GM19351 (cell line): ENCODE results near the gene TRIP11.

Experiments used
- ATAC-seq: cut with Tn5 transposase; IDR thresholded peaks from one replicate; pipeline ENCODE4 v1.9.1; 2021; ENCODE audit warnings: mild to moderate bottlenecking, moderate library complexity; ENCODE audit not compliant: unreplicated experiment

TRIP11 gene

DNA sequence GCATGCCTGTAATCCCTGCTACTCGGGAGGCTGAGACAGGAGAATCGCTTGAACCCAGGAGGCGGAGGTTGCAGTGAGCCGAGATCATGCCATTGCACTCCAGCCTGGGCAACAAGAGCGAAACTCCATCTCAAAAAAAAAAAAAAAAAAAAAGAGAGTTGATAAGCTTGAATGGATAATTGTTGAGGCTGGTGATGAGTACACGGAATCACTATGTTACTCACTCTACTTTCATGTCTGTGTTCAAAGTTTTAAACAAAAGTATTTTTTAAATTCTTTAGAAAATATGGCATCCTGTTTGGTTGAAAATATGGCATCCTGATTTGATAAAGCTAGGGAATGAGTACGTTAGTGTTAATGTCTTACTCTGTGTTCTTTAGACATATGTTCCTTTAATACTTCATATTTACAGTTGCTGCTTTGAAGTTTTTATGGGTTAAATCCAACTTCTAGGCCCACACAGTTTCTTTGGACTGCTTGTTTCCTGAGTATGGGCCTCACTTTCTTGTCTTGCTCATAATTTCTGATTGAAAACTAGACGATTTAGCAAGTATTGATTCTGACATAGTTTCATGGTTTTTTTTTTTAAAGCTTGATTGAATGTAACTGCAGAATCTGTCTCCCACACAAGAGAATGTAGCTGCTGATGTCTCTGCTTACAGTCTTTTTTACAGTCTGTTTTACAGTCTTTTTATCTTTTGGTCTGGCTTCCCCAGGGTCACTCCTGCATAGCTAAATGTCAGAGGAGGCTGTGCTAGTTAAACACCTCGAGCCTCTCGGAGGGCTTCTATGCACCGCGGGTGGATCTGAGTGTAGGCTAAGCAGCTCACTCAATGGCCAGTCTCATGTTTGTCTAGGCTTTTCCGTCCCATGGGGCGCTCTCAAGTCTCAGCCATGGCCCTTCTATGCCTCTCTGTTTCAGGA lies 78.3 kb downstream of the TRIP11 start:
- ATAC-seq = no peak

DNA sequence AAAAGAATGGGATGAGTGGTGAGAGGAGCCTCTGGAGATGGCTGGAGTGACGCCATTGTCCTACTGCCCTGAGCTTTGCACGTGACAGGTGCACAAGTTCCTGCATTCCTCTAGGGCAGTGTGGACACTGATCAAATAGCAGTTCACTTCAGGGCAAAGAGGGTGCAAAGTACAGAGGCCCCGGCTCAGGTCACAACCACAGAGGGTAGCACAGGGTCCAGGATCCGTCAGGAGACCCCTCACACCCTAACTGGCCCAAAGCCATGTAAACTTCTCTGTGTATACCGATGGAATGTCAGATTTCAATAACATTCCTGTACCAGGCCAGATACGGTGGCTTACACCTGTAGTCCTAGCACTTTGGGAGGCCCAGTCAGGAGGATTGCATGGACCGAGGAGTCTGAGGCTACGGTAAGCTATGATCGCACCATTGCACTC lies 82.0 kb downstream of the TRIP11 start:
- no peak for ATAC-seq

DNA sequence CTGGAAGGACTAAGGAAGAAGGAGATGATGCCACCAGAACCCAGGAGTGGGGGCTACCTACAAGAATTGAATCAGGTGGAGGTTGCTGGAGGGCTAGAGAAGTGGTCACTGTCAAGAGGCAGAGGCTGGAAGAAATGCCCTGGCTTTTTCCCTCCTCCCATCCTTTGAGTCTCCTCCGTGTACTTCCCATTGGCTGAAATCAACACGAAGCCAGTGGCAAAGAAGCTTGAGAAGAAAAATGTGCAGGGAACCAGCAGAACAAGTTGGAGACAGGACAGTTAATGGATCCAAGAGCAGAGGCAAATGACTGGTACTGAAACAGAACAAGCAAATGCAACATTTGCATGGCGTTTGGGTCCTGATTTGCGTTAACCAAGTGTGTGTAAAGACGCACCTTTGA lies 83.2 kb downstream of the TRIP11 start:
- no peak for ATAC-seq

DNA sequence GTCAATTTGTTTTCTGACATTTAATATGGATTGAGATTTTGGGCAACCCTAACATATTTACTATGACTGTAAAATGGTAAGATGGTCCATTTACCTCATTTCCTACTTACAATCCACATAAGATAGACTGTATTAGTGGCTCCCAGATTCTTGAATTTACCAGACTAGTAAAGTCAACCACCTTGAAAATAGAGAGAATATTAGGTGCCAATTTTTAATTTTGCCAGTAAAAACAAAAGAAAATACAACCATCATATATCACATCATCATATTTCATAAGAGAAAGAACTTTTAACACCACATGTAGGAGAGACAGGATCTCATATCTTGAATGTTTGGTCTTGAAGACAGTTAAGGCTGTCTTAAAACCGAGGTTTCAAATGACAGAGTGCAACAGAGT lies 84.7 kb downstream of the TRIP11 start:
- ATAC-seq = no peak

DNA sequence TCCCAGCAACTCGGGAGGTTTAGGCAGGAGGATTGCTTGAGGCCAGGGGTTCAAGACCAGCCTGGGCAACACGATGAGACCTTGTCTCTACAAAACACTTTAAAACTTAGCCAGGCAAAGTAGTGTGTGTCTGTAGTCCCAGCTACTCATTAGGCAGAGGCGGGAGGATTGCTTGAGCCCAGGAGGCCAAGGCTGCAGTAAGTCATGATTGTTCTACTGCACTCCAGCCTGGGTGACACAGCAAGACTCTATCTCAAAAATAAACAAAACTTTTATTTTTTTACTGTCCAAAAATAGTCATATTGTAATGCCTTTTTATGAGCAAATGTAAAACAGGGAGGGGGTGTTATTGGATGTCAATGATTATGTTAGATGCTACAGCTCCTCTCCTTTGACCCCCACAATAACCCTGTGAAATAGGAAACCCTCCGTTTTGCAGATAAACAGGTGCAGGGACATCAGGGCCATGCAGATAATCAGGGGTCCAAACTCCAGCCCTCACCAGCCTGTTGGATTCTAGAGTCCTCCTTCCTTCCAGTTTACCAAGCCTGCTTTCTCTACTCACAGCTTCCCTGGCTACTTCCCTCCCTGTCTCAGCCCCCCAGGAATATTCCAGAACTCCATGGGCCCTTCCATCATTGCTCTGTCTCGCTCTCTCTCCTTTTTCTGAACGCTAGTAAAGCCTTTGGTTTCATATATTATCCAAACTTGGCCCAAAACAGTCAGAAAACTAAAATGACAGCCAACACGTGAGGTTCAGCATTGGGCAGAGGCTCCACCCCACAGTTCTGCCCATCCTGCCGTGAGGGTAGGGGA lies 86.5 kb downstream of the TRIP11 start:
- ATAC-seq = no peak

DNA sequence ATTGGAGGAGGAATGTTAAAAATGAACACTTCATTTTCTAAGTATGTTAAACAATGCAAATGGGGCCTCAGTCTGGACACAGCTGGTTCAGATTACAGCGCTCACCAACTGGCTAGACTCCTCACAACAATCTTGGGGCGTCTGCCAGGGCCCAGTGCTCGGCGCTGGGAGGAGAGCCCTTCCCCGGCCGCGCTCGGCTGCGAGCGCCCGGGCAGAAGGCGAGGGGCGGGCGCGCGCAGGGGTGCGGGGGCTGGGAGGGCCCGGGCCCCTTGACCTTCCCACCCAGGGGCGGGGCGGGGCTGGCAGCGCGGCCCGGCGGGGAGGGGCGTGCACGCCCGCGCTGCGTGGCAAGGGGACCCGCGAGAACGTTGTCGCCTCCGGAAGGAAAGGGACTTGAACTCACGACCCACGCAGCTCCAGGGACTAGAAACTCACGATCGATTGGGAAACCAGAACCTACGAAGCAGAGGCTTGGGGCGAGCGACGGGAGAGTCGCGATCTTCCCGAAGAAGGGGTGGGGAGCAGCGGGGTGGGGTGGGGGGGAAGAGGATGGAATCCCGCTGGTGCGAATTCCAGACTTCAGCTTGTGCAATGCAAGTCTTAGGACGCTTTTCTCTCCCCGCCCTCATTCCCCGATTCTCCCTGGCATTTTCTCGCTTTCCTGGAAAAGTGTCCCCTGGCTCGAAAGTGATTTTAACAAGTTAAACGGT lies 92.2 kb downstream of the TRIP11 start, which contains the start of gene FBLN5:
TSS of gene FBLN5 (minus strand) at position 220 of the 710 bp plus-strand sequence. CDS start 465 bp downstream, outside the sequence.
- ATAC-seq = no peak

DNA sequence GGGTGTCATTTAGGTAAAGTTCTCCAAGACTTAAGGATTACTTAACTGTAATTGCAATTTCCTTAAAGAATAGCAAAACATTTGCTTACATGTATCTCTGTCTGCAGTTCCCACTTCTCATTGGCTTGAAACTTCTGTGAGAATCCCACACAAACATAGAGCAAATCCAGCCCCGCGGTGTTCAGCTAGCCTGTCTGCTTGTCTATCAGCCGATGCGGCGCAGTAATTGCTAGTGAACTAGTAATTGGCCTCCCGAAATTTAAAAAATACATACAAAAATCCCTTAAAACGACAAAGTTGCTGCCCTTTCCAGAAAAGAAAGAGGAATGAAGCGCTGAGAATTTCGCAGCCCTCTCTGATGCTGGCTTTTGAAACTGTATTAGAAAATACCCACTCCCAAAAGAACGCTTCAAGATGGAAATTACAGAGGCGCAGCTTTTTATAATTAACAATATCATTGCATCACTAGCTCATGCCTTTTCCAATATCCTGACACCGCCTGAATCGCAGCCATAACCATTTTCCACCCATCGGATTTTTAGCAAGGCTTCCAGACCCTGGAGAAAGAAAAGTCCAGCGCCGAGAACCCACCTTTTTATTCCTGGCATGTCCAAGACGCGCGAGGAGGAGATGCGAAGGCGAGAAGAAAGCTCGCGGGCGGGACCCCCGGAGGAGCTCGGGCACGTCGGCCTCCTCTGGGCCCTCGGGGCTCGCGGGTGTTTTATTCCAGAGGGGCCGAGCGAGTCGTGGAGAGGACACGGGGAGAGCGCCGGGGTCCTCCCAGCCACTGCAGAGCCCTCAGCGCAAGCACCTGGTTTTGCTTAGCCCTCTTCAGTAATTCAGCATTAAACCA lies 93.0 kb downstream of the TRIP11 start:
- no peak for ATAC-seq

DNA sequence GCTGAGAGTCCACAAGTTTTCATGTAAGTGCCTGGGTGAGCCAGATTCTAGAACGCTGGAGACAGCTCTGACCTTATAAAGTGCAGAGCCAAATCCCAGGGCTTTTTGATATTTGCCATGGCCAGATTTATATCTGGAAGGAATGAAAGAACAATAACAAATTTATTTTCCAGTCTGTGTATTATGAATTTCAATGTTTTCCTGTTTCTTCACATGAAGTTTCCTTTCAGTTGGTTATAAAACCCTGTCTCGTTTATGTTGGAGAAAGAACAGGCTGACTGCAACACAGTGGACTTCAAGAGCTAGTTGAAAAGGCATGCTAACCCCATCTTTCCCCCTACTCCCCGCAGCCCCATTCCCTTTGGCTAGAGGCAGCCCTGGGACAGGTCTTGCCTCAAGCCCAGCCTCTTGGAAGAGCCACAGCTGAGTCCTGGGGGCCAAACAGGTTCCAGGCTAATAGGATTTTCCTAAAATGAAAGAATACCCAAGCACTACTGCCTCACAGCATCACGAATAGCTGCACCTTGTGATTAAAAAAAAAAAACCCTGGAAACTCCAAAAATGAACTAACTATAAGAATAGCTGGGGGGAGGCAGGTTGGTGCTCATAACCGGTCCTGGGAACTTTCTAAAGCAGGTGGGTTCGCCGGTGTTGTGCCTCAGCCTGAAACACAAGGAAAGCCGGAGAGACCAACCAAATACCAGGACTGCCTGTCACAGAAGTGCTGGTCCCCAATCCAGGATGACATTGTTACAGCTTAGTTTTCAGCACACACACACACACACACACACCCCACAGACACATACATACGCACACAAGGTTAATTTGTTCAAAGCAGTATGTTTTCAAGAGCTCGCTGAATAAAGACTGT lies 93.9 kb downstream of the TRIP11 start:
- no peak for ATAC-seq

DNA sequence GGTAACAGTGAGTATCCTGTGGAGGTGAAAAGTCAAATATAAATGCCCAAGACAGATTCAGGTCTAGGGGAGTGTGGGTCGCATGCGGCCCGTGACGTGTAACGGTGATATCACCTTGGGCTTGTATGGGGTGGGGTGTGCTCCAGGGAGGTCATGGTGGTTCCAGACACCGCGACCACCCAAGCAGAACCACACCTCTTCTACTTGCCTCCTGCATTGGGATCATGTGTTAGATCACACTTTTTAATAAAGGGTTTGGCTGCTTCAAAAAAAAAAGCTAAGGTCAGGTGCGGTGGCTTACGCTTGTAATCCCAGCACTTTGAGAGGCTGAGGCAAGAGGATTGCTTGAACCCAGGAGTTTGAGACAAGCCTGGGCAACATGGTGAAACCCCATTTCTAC lies 96.9 kb downstream of the TRIP11 start:
- ATAC-seq = no peak

DNA sequence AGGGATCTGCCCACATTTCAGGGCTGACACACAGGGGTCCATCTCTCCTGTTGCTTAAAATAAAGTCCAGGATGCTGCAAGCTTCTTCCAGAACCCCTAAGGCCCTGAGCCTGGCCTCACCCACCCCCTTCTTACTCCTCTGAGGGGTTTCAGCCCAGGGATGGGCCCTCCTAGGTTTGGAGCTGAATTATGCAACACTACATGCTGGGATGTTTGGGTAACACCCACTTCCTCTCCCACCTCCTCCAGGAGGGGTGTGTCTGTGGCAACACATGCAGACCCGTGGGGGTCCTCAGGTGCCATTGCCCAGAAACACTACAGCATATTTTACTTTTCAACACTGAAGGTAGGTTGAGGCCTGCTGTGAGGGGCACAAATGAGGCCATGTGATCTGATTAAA lies 97.7 kb downstream of the TRIP11 start:
- ATAC-seq = no peak

DNA sequence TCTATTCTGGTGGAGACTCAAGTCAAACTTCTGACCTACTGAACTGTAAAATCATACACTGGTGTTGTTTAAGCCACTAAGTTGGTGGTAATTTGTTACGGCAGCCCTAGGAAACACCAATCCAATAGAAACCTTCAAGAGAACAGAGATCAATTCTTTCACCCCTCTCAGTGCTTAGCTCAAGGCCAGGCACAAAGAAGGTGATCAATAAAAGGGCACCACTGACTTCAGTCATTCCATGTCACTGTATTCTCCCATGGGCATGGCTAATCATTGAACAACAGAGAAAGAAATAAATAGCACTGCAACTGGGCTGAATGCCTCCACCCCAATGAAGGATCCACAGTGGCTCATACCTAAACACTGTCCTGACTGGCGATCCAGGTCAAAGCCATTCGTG lies 99.7 kb downstream of the TRIP11 start:
- no peak for ATAC-seq

DNA sequence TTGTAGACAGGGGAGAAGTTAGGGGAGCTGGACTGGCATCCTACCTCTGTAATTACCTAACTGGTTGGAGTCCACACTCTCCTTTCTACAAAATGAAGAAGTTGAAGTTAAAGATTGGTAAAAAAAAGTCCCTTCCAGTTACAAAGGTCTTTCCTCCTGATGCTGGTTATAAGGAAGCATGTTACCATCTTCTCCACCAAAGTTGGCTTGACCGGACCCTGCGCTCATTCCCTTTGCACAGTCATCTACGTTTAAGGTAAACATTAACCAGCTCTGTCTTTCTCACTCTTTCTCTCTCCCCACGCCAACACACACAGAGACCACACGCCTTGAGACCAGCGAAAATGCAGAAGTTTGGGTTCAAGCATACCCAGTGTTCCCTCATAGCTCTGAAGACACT lies 104.3 kb downstream of the TRIP11 start:
- no peak for ATAC-seq

DNA sequence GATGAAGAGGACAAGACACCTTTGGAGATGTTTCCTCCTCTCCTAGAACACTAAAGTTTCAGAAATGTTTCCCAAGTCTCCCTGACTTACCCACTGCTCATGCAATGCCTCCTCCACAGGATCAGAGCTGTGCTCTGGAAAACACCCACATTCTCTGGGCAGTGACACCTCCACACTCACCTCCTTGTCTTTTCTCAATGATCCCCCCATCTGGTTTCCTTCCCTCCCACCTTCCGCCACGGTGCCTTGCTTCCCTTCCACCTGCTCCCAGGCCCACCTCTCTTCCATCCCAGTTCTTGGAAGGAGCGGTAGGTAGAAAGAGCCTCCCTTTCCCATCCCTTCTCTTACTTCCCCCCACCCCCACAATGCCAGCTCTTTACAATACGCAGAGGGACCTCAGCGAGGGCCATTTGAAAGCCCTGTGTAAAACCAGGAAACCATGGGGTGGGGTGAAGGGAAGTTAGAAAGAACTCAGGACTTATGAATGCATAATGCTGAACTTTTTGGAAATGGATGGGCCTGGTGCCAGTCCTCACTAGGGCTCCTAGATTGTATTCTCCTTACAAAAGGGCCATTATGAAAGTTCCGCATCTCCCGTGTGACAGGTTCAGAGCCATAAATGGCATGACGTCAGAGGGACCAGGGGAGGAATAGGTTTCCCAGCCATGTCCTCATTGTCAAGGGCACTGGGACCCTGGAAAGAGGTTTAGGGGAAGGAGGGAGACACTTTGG lies 105.1 kb downstream of the TRIP11 start:
- ATAC-seq = no peak

DNA sequence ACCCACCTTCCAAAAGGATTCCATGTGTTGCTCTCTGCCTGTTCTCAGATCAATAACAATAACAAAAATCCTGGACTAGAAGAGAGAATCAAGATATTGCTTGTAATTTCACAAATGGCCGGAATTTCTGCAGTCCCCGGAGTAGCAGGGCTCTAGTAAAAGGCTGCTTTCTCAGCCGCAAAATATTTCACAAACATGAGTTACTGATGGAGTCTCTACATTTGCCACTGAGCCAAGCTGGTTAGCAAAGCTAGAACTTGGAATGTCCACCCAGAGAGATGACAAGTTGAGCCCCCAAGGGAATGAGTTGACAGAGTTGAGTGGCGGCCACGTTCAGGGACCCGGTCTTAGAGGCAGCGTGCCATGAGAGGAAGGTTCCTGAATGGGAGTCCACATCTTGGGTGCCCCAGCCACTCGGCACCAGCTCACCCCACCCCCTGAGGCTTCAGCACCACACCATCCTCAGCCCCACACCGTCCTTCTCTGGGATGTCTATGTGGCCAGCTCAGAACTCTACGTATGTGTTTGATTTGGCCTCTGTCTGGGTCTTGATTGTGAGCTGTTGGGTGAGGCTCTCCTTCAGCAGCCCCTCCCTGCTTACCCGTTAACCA lies 108.3 kb downstream of the TRIP11 start:
- ATAC-seq = no peak

DNA sequence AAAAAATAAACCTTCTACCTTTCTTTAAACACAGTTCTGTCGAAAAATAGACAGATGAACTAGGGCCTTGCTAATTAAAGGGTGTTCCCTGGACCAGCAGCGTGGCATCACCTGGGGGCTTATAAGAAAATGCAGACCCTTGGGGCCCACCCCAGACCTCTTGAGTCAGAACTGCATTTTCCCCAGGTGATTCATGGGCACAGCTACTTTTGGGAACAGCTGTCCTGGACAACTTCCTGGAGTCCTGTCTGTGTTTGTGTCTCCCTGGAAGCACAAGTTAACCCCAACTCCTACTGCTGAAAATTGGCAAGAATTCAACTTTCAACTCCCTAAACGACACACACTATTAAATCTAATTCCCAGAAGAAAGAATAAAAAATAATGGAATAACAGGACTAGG lies 110.2 kb downstream of the TRIP11 start:
- no peak for ATAC-seq

DNA sequence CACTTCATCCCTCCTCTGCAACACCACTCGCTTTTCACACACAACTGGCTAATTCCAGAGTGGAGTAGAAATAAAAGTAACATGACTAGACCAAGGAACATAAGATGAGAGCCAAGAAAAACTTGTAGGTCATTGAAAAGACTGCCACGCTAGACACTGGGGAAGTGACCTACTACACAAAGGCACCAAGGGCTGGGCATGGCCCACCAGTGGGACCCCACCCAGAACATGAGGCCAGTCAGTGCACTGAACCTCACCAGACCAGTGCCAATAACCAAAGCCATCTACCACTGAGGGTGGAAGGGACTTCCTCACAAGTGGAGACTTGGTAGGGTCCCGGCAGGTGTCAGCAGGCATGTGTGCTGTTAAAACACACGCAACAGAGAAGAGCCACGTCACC lies 112.1 kb downstream of the TRIP11 start:
- ATAC-seq = no peak

DNA sequence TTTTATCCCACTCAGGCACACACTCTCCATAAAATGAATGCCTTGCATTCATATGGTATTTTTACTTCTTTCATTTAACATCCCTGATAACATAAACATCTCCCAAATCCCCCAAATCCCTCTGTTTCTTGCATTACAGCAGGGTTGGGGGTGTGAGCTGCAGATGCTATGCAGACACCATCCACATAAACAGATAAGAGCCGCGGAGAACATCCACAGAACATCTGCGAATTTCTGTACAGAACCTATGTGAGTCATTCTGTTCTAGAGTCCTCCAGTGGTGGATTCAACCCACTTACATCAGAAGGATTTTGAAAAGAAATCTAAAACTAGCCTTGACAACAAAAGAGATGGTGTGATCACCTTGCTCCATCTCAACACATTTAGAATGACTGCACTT lies 112.7 kb downstream of the TRIP11 start:
- no peak for ATAC-seq
